HG03354 (cell line): ENCODE measurements around the gene GPD2.
"Not testable (repeated sequence)": the region's sequence is repeated elsewhere in the genome, so short reads cannot be mapped to it uniquely, and the experiment has no call there.

ENCODE experiments used
- ATAC-seq: cut with Tn5 transposase; IDR thresholded peaks from one replicate; pipeline ENCODE4 v1.9.1; 2021; ENCODE audit warnings: mild to moderate bottlenecking; ENCODE audit not compliant: unreplicated experiment, poor library complexity, severe bottlenecking

GPD2 gene

GRCh38 chr2:156513219-156513618 lies 77.0 kb downstream of the GPD2 start:
- ATAC-seq: no peak

GRCh38 chr2:156517419-156517818 lies 81.2 kb downstream of the GPD2 start:
- no peak for ATAC-seq

- ATAC-seq: no peak
These were observed 82.0 kb downstream of the GPD2 start for GRCh38 chr2:156518138-156518537.

- ATAC-seq: no peak
These were observed 86.8 kb downstream of the GPD2 start for GRCh38 chr2:156522864-156523440.

- ATAC-seq: peak; percentile 98
These were observed 90.9 kb downstream of the GPD2 start for GRCh38 chr2:156526950-156527636.

GRCh38 chr2:156528583-156528982 lies 92.4 kb downstream of the GPD2 start:
- not testable (repeated sequence) for ATAC-seq

- ATAC-seq: peak; percentile 62
These were observed 96.8 kb downstream of the GPD2 start for GRCh38 chr2:156532989-156533388.

GRCh38 chr2:156536534-156536933 lies 100.4 kb downstream of the GPD2 start:
- ATAC-seq: no peak

GRCh38 chr2:156537141-156537540 lies 101.0 kb downstream of the GPD2 start:
- ATAC-seq: no peak

GRCh38 chr2:156538083-156538504 lies 101.9 kb downstream of the GPD2 start:
- peak; percentile 65 for ATAC-seq

GRCh38 chr2:156539086-156539860 lies 103.1 kb downstream of the GPD2 start:
- no peak for ATAC-seq

- ATAC-seq: no peak
These were observed 104.5 kb downstream of the GPD2 start for GRCh38 chr2:156540706-156541105.

GRCh38 chr2:156541229-156541628 lies 105.0 kb downstream of the GPD2 start:
- no peak for ATAC-seq

- ATAC-seq: no peak
These were observed 105.5 kb downstream of the GPD2 start for GRCh38 chr2:156541706-156542105.

- ATAC-seq: no peak
These were observed 112.2 kb downstream of the GPD2 start for GRCh38 chr2:156548413-156548812.

GRCh38 chr2:156553714-156554442 lies 117.7 kb downstream of the GPD2 start:
- no peak for ATAC-seq

- no peak for ATAC-seq
These were observed 125.1 kb downstream of the GPD2 start for GRCh38 chr2:156561326-156561725.

GRCh38 chr2:156562124-156562523 lies 125.9 kb downstream of the GPD2 start:
- ATAC-seq: no peak

- ATAC-seq: no peak
These were observed 128.0 kb downstream of the GPD2 start for GRCh38 chr2:156563994-156564753.
